Thoracic aorta (tissue), 2 donors: Measurements from ENCODE around the gene TP63. TPM values are rescaled to one million over a fixed set of nuclear protein-coding genes. Genes with fewer than 3 reads are reported as not detected.

Experiments used
- ATAC-seq: fragments of 150-250 bp; one replicate; pipeline ENCODE4 v1.8.0; 2017; ENCODE audit warnings: low read depth; ENCODE audit not compliant: insufficient number of reproducible peaks, low FRiP score
- DNase-seq: peaks from one replicate; pipeline ENCODE4 v3.0.0-alpha.2; 2020; ENCODE audit warnings: low spot score
- H3K27ac ChIP-seq, 2 donors: fragments of 200-600 bp; sonication (generic); 1 replicate in 1 of 2; 2 replicates in 1 of 2; pipeline ENCODE4 v1.5.1; 2016; ENCODE audit warnings: mild to moderate bottlenecking in 2 of 2, moderate library complexity in 2 of 2
- H3K27me3 ChIP-seq: fragments of 200-600 bp; sonication (generic); replicated peaks from 2 replicates; pipeline ENCODE4 v1.6.0; 2016; ENCODE audit warnings: mild to moderate bottlenecking; ENCODE audit not compliant: insufficient read depth
- H3K36me3 ChIP-seq: fragments of 200-600 bp; sonication (generic); one replicate; pipeline ENCODE4 v1.5.1; 2016
- H3K4me1 ChIP-seq, 2 donors: fragments of 200-600 bp; sonication (generic); 1 replicate in 1 of 2; 2 replicates in 1 of 2; pipeline versions ENCODE4 v1.5.1 to v1.6.0; 2016; ENCODE audit warnings: low read depth in 2 of 2, mild to moderate bottlenecking in 1 of 2; ENCODE audit not compliant: control insufficient read depth in 1 of 2
- H3K4me3 ChIP-seq: fragments of 200-600 bp; sonication (generic); 2 replicates; pipeline ENCODE4 v1.5.1; 2016; ENCODE audit warnings: mild to moderate bottlenecking
- H3K9me3 ChIP-seq: fragments of 200-600 bp; sonication (generic); 2 replicates; pipeline ENCODE4 v1.5.1; 2016
- total RNA-seq, 2 donors: library from RNA; depleted of rRNA; stranded (reverse); fragments of >200 nt; gene quantifications; one replicate each; pipeline versions ENCODE4 v1.1.0 to v1.2.3, GENCODE V29; 2016
- TF ChIP-seq, protein P1 (sequence below): fragments of 200-600 bp; sonication (generic); IDR thresholded peaks from one replicate; pipeline ENCODE4 v1.5.1; 2019; ENCODE audit warnings: antibody characterized with exemption

TP63 gene
- total RNA-seq, 2 donors from 2014 or later: 0.14 to 0.42 TPM

DNA sequence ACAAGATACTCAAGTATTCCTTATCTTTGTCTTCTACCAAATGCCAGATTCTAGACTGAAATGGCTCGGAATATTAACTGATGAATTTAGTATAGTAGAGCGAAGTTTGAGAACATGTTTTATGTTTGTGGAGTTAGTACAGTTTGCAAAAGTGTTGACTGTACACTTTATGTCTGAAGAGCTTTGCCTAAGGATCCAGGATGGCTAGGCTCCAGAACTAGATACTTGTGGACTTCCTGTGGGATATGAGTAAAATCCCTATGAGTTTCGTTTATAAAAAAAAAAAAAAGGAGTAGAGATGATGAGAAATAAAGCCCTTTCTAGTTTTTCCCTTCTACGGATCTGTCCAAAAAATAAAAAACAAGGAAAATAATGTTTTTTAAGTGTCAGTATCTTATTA is 96.7 kb downstream of the TP63 start:
- Histone ChIP-seq H3K9me3 (no peaks in the 10 kb centered on the region), H3K4me1 (no peaks in the 10 kb centered on the region), H3K4me3 (no peak overlapping the region), H3K27ac (no peak overlapping the region), H3K36me3 (no peaks in the 10 kb centered on the region), H3K27me3 (no peaks in the 10 kb centered on the region)
- ATAC-seq (no peak), DNase-seq (no peak)
- TF ChIP-seq, protein P1, sequence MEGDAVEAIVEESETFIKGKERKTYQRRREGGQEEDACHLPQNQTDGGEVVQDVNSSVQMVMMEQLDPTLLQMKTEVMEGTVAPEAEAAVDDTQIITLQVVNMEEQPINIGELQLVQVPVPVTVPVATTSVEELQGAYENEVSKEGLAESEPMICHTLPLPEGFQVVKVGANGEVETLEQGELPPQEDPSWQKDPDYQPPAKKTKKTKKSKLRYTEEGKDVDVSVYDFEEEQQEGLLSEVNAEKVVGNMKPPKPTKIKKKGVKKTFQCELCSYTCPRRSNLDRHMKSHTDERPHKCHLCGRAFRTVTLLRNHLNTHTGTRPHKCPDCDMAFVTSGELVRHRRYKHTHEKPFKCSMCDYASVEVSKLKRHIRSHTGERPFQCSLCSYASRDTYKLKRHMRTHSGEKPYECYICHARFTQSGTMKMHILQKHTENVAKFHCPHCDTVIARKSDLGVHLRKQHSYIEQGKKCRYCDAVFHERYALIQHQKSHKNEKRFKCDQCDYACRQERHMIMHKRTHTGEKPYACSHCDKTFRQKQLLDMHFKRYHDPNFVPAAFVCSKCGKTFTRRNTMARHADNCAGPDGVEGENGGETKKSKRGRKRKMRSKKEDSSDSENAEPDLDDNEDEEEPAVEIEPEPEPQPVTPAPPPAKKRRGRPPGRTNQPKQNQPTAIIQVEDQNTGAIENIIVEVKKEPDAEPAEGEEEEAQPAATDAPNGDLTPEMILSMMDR: no peak

DNA sequence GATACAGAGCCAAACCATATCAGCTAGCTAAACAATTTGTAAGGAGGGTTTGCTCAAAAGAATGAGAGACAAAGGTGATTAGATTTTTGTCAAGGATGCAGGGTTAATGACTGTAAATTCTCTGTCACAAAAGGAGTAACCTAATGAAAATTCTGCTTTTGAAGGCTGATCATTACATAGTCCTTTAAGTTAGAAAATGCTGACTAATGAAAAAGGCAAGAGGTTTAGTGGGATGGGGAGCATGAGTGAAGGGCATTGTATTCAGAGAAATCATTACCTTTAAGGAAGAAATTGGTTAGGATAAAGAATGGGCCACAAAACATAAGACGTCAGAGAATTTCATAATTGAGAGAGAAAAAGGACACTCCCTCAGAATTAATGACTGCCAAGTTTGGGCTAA is 97.7 kb downstream of the TP63 start:
- no peaks in the 10 kb centered on the region for H3K27me3 ChIP-seq
- TF ChIP-seq, protein P1: no peak
- H3K36me3 ChIP-seq: no peaks in the 10 kb centered on the region
- ATAC-seq (no peak), DNase-seq (no peak)
- no peaks in the 10 kb centered on the region for H3K4me1 ChIP-seq
- no peak overlapping the region for H3K27ac ChIP-seq
- no peak overlapping the region for H3K4me3 ChIP-seq
- H3K9me3 ChIP-seq: no peaks in the 10 kb centered on the region

GRCh38 chr3:189734061-189734460 is 102.9 kb downstream of the TP63 start:
- no peak for ATAC-seq
- TF ChIP-seq, protein P1: no peak

GRCh38 chr3:189735913-189736312 is 104.7 kb downstream of the TP63 start:
- H3K27ac ChIP-seq: no peak overlapping the region
- H3K27me3 ChIP-seq: no peaks in the 10 kb centered on the region
- no peaks in the 10 kb centered on the region for H3K9me3 ChIP-seq
- no peaks in the 10 kb centered on the region for H3K36me3 ChIP-seq
- TF ChIP-seq, protein P1: no peak
- DNase-seq: no peak
- ATAC-seq: no peak
- H3K4me1 ChIP-seq: no peaks in the 10 kb centered on the region
- H3K4me3 ChIP-seq: no peak overlapping the region

More at GRCh38 chr3:189734061-189734460, 102.9 kb downstream of the TP63 start:
- H3K36me3 ChIP-seq: no peaks in the 10 kb centered on the region
- no peaks in the 10 kb centered on the region for H3K27me3 ChIP-seq
- no peak overlapping the region for H3K27ac ChIP-seq
- H3K9me3 ChIP-seq: no peaks in the 10 kb centered on the region
- no peaks in the 10 kb centered on the region for H3K4me1 ChIP-seq
- no peak for DNase-seq
- no peak overlapping the region for H3K4me3 ChIP-seq

- no peak for ATAC-seq
- Histone ChIP-seq H3K27me3 (no peaks in the 10 kb centered on the region), H3K36me3 (no peaks in the 10 kb centered on the region), H3K27ac (no peak overlapping the region), H3K9me3 (no peaks in the 10 kb centered on the region), H3K4me3 (no peak overlapping the region), H3K4me1 (no peaks in the 10 kb centered on the region)
- no peak for DNase-seq
- TF ChIP-seq, protein P1: no peak
These were observed 105.9 kb downstream of the TP63 start for GRCh38 chr3:189737071-189737470.
